Ectodermal cell (in vitro differentiated cells): ENCODE results near the gene PPIC.
"Not testable (repeated sequence)": the region's sequence is repeated elsewhere in the genome, so short reads cannot be mapped to it uniquely, and the experiment has no call there.

ENCODE experiments used
- H3K27ac ChIP-seq: 2 replicates; pipeline ENCODE4 v1.7.0; 2013; ENCODE audit warnings: mild to moderate bottlenecking, low read depth, low read length; ENCODE audit not compliant: insufficient read depth, poor library complexity, severe bottlenecking
- H3K27me3 ChIP-seq: 2 replicates; pipeline ENCODE4 v1.7.0; 2013; ENCODE audit warnings: mild to moderate bottlenecking, low read length; ENCODE audit not compliant: insufficient read depth, control insufficient read depth, poor library complexity, severe bottlenecking
- H3K36me3 ChIP-seq: one replicate; pipeline ENCODE4 v1.7.0; 2013; ENCODE audit warnings: low read length; ENCODE audit not compliant: control insufficient read depth, insufficient read depth
- H3K4me1 ChIP-seq: one replicate; pipeline ENCODE4 v1.7.0; 2013; ENCODE audit warnings: low read length; ENCODE audit not compliant: control insufficient read depth, insufficient read depth
- H3K4me3 ChIP-seq: 2 replicates; pipeline ENCODE4 v1.7.0; 2013; ENCODE audit warnings: low read depth, low read length, control low read depth; ENCODE audit not compliant: insufficient read depth
- H3K9me3 ChIP-seq: 2 replicates; pipeline ENCODE4 v1.7.0; 2013; ENCODE audit warnings: mild to moderate bottlenecking, low read length, moderate library complexity; ENCODE audit not compliant: control insufficient read depth
- WGBS, 2 experiments: methylation state at CpG; one replicate each; pipeline ENCODE4 v1.1.7; 2013; ENCODE audit warnings: missing lambda C conversion rate in 2 of 2; 5-methylcytosine and 5-hydroxymethylcytosine counted together

PPIC gene

DNA sequence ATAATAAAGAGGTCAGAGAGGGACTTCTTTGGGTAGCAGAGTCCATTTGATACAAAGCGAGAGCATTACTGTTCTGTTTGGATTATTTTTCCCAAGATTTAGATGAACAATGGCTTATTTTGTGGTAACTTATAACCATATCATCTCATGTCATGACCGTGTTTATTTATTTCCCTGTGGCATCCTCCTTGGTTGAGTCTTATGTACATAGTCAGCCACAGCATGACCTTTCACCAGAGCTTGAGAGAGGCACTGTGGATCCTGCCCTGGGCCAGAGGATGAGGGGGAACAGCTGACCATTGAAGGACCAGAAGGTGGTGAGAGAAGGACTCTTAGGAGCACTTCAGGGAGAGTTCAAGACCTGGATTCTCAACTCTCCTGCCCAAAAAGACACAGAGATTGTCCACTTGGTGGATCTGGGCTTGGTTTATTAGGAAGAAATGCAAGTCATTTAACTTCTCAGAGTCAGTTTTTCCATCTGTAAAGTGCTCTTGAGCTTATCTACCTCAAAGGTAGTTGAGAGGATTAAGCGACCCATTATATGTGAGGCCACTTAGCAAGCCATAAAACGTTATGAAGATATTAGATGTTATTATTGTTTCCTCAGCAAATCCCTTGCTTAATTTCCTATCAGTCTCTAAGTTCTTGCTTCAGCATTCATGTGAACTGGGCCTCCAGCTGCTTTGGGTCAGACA is 51.4 kb downstream of the PPIC start:
- WGBS, 2 experiments = 98 to 100% methylated on average over 4 of the region's 4 CpGs
- no peak overlapping the region for H3K27ac ChIP-seq
- no peaks in the 10 kb centered on the region for H3K9me3 ChIP-seq
- no peaks in the 10 kb centered on the region for H3K36me3 ChIP-seq
- H3K4me1 ChIP-seq = no peaks in the 10 kb centered on the region
- no peaks in the 10 kb centered on the region for H3K27me3 ChIP-seq
- no peak overlapping the region for H3K4me3 ChIP-seq

DNA sequence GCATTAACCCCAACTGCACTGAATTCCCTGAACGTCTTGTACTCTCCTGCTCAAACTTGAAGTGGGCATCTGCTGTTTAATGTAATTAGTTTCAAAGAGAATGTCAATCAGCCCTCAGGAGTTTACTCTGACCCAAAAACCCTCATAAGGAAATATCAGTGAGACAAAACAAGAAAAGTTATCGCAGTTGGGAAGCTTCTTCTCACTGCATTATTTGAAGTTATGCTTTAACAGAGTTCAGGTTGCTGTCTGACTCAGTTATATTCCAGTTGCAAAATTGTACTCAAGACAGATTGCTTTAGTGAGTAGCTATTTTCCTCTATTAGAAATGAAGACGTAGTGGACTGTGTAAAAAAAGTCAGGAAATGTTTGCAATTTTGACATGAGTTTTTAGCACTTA is 52.1 kb downstream of the PPIC start:
- no peak overlapping the region for H3K27ac ChIP-seq
- H3K9me3 ChIP-seq = no peaks in the 10 kb centered on the region
- H3K27me3 ChIP-seq = no peaks in the 10 kb centered on the region
- 91 to 96% methylated on average over 3 of the region's 3 CpGs for WGBS, 2 experiments
- no peaks in the 10 kb centered on the region for H3K36me3 ChIP-seq
- no peaks in the 10 kb centered on the region for H3K4me1 ChIP-seq
- H3K4me3 ChIP-seq = no peak overlapping the region

DNA sequence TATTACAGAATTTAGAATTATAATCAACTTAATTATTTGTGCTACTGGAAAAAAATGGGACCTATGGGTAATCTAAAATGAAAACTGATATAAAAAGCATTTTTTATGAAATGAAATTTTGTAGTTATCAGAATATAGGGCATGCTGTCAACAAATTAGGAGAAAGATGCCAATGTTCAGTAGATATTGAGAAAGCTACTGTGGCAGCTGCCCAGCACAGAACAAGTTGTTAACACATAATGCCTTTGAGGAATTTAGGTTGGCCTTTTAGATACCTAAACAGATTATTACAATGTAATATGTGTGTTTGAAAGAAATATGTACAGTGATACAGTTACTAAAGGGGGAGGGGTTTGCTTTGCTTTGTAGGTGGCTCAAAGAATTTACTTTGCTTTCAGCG is 54.1 kb downstream of the PPIC start:
- Histone ChIP-seq H3K36me3 (no peaks in the 10 kb centered on the region), H3K9me3 (no peaks in the 10 kb centered on the region), H3K4me1 (no peaks in the 10 kb centered on the region), H3K4me3 (no peak overlapping the region), H3K27ac (no peak overlapping the region), H3K27me3 (no peaks in the 10 kb centered on the region)
- WGBS, 2 experiments = no CpG with 5 or more reads among the region's 1 CpG

DNA sequence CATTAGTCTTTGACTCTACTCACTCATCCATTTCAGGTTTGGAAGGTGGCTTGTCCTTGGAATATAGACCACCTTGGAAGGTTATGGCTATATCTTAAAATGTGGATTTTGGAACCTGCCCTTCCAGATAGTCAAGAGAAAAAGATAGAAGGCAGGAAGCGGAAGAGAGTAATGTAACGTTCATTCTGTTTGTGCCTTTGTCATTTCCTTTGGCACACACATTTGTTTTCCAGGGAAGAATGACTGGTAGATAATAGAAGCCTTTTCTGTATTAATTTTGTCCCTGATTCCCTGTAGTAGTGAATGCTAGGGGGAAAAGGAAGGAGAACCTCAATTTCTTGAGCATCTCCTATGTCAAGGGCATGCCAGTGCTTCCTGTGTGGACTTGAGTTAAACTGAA is 54.7 kb downstream of the PPIC start:
- Histone ChIP-seq H3K36me3 (no peaks in the 10 kb centered on the region), H3K27me3 (no peaks in the 10 kb centered on the region), H3K4me3 (no peak overlapping the region), H3K27ac (no peak overlapping the region), H3K9me3 (no peaks in the 10 kb centered on the region), H3K4me1 (no peaks in the 10 kb centered on the region)
- 70 to 80% methylated on average over 2 of the region's 2 CpGs for WGBS, 2 experiments

DNA sequence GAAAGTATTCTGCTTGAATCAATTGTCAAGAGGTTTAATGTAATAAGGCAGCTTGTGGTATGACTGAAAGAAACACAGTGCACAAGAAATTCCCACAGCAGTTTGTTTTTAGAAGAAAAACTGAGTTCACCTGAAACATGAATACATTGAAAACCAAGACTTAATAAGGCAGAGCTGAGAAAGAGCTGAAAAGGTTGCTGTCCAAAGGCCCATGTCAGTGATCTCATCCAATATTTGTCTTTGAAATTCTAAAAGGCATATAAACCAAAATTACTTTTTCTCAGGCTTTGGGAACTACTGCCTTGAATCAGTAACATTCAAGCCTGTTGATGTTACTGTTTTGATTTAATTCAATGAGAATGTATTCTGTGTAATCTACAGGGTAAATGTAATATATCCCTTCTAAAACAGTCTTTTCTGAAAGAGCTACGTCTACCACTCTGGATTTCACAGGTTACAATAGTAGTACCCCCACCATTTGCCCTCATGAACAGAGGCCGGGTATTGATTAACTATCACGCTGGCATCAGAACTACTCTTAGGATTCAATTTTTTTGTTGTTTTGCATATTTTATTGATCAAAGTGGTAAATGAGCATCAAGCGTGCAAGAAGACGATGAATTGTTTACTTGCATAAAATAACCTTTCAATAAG is 57.8 kb downstream of the PPIC start:
- Histone ChIP-seq H3K4me3 (no peak overlapping the region), H3K27me3 (no peaks in the 10 kb centered on the region), H3K4me1 (no peaks in the 10 kb centered on the region), H3K36me3 (no peaks in the 10 kb centered on the region), H3K9me3 (no peaks in the 10 kb centered on the region), H3K27ac (no peak overlapping the region)
- WGBS, 2 experiments = 78 to 87% methylated on average over 5 of the region's 5 CpGs

DNA sequence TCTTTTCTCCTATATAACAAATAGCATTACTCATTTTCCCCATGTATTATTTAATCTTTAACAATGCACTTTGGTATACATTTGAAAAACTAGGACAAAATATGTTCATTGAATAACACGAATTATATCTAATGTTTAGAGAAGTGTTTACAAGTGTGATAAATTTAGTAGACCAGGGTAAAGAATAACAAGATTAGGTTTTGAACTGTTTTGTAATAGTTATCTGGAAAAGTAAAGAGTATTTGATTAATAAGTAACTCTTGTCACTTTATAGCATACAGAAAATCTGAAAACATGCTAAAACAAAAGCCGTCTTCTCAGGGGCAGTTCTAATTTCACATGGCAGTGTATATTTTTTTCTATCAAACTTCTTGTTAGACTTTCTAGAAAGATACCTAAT is 58.5 kb downstream of the PPIC start:
- Histone ChIP-seq H3K36me3 (no peaks in the 10 kb centered on the region), H3K27ac (no peak overlapping the region), H3K9me3 (no peaks in the 10 kb centered on the region), H3K4me1 (no peaks in the 10 kb centered on the region), H3K4me3 (no peak overlapping the region), H3K27me3 (no peaks in the 10 kb centered on the region)
- 92 to 100% methylated on average over 1 to 2 of the region's 2 CpGs for WGBS, 2 experiments

DNA sequence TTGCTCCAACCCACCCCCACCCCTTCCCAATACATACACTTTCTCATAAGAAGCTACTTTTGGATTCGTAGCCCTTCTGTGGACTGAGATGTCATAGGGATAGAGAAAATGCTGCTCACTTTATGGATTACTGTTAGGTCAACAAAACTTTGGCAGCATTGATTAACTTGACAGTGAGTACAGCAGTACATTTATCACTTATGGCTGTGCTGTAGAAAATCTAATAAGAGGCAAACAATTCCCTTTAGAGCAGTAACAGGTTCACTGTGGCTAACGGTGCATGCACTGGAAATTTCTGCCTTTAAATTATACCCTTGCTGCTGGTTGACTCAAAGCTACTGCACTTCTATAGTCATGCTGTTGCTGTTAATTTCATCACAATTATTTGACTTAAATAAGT is 59.2 kb downstream of the PPIC start:
- Histone ChIP-seq H3K27me3 (no peaks in the 10 kb centered on the region), H3K4me1 (no peaks in the 10 kb centered on the region), H3K9me3 (no peaks in the 10 kb centered on the region), H3K36me3 (no peaks in the 10 kb centered on the region), H3K27ac (no peak overlapping the region), H3K4me3 (no peak overlapping the region)
- 94 to 100% methylated on average over 2 of the region's 2 CpGs for WGBS, 2 experiments

DNA sequence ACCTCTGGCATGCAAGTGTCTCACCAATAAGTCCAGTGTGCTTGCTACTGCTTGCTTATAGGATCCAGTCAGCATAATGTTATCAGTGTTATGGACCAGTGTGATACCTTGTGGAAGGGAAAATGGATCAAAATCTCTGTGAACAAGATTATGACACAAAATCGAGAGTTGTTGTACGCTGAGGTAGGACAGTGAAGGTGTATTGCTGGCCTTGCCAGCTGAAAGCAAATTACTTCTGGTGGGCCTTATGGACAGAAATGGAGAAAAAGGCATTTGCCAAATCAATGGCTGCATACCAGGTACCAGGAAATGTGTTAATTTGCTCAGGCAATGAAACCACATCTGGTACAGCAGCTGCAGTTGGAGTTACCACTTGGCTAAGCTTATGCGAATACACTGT is 62.3 kb downstream of the PPIC start:
- not testable (repeated sequence) for H3K27ac ChIP-seq, H3K36me3 ChIP-seq, H3K27me3 ChIP-seq, H3K4me3 ChIP-seq, H3K4me1 ChIP-seq, H3K9me3 ChIP-seq
- 92 to 94% methylated on average over 3 of the region's 3 CpGs for WGBS, 2 experiments

DNA sequence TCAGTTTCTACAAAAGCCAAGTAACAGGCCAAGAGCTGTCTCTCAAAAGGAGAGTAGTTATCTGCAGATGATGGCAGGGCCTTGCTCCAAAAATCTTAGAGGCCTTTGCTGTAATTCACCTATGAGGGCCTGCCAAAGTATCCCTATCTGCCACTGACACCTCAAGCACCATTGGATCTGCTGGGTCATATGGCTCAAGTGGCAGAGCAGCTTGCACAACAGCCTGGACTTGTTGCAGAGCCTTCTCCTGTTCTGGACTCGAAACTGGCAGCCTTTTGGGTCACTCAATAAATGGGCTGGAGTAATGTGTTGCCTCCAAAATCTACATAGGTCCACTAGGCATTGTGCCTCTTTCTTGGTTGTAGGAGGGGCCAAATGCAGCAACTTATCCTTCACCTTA is 62.8 kb downstream of the PPIC start:
- not testable (repeated sequence) for H3K36me3 ChIP-seq

More for the DNA sequence above, 62.8 kb downstream of the PPIC start:
- H3K27me3 ChIP-seq, H3K4me1 ChIP-seq, H3K4me3 ChIP-seq, H3K27ac ChIP-seq, H3K9me3 ChIP-seq: not testable (repeated sequence)
- 91% methylated on average over 1 of the region's 1 CpG for WGBS, 2 experiments
